Measurements from ENCODE around the gene IL10RB.

GRCh38 chr21:33281096-33281652 is 15.0 kb downstream of the IL10RB start:
- TF ChIP-seq CTCF (conservative IDR thresholded peaks at IDR 0.05 in 1 of 2, IDR thresholded peaks at IDR 0.05 in 1 of 2; ENCODE audit: extremely low read depth in 1 of 2, insufficient read depth in 1 of 2, low read depth in 1 of 2, low read length in 2 of 2): no peak
- TF ChIP-seq EZH2 (IDR thresholded peaks at IDR 0.05; ENCODE audit: borderline replicate concordance, low read length): no peak

Measured in mammary epithelial cell (primary cell).